HG03378 (cell line): ENCODE data around the gene FAM219A.

Experiments
- ATAC-seq: cut with Tn5 transposase; IDR thresholded peaks from one replicate; pipeline ENCODE4 v1.9.1; 2021; ENCODE audit warnings: mild to moderate bottlenecking, moderate library complexity; ENCODE audit not compliant: unreplicated experiment

FAM219A gene

DNA sequence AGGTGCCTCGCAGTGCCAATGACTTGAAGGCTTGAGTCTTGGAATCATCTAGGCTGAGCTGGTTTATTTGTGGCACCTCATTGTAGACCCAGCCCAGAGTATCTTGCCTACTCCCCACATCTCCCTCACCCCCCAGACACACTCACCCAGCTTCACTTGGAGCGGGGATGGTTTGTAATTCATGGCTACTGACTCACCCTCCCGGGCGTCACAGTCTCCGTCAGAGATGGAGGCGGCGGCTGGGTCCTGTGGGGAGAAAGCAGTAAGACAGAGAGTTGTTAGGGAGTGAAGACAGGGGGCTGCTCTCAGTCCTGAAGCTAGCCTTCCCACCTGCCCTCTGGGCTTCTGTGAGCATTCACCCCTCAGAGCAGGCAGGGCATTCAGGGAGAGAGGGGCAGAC is 52.7 kb downstream of the FAM219A start:
- no peak for ATAC-seq

DNA sequence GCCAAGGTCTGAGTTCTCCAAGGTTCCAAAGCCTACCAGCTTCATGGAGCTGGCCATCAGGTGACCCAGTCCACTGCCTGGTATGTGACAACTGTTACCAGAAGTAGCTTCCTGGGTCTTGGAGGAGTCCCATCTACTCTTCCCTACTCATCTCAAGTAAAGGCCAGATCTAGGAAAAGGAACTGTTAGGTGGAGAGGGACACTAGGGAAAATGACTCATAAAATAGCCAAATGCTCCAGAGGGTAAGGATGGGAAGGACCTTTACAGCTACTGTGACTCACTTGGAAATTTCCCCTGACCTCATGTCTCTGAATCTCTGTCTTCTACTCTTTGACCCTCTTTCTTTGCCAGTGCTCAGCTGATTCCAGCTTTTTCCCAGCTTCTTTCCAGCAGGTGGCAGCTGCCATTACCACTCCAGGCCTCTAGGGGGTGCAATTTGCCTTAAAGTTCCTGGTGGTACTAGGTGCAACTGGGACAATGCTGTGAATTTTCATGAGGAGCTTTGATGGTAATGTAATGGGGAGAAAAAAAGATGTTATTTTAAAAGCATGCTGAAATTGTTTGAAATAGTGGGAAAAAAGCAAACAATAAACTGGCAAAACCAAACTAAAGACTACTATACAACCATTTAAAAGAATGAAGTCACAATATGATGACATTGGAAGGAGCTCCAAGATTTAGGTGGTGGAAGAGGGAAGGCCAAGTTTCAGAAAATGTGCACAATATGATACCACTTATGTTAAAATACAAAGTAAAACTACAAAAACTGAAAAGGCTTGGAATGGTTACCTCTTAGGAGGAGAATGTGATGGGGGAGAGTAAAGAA is 54.6 kb downstream of the FAM219A start:
- ATAC-seq, result no peak

DNA sequence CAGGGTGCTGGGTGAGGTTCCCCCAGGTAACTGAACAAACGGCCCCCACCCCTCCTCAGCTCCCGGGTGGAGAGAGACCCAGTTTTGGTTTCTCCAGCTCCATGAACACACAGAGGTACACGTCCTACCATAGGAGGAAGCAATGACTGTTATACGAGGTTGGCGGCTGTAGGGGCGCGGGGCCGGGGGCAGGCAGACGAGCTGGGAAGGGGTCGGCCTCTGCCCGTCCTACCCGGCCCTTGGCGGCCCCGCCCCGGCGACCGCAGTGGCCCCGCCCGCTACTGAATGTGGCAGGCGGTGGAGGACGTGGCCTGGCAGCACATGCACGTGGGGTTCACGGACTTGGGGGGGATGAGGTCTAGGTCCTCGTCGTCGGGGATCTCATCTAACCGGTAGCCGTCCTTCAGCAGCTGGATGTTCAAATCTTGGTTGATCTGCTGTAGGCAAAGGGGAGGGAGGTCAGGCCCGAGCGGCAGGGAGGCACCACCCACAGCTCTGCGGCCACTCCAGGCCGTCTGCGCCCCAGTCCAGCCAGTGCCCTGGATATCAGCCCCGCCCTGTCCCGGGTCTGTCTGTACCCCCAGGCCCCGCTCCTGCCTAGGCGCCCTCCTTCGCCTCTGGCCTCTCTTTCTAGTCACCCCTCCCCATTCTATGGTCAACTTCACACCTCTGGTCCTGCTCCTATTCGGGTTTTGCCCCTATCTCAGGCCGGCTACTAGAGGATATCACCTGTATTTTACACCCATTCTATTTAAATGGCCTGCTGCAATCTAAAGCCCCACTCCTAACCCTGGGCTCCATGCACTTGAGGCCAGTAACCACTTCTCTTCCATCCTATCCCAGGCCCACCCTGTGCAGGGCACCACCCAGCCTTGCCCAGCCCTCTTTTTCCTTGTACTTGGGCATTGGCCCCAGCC is 57.4 kb downstream of the FAM219A start:
- ATAC-seq, result no peak

DNA sequence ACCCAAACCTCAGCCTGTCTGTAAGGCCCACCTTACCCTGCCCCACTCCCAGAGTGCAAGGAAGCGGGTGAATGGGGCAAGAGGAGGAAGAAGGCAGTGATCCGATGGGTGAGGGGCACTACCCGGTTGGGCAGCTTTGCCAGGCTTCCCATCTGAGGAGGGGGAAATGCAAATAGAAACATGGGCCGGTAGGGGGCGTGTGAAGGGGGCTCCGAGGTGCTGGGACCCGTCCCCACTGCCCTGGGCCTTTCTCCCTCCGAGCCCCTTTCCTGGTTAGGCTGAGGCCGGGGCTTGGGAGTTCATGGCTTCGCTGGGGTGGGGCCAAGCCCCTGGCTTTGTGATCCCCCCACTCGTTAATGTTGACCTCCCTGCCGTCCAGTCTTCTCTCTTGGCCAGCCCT is 58.1 kb downstream of the FAM219A start:
- no peak for ATAC-seq

DNA sequence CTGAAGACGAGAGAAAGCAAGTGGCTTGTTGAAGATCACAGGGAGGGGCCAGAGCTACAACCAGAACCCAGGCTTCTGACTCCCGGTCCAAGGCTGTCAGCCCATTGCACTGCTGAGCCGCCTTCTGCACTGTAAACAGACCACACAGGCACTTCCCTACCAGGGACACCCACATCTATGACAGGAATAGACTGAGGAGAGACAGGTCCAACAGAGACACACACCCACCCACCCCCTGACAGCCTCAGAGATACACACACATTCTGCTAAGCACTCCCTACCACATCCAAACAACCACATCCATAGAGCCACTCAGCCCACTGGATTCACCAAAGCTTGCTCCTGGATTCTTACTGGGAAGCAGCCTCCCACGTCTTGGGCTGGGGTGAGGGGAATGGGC is 58.6 kb downstream of the FAM219A start:
- ATAC-seq, result no peak

DNA sequence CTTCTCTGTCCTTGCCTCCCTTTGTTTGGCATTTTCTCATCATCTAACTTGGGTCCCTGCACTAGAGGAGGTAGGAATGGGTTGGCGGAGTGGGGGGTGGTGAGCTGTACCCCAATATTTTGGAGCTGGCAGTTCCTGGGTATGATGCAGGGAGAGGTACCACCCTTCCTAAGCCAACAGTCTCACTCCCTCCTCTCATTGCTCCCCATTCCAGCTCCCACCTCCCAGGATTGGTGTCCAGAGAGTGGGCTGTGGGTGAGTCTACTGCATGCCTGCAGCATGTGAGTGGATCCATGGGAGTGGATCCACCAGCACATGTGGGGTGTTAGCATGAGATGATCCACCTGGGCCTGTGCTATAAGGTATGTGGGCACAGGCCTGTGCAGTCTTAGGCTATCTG is 59.5 kb downstream of the FAM219A start:
- ATAC-seq, result no peak

DNA sequence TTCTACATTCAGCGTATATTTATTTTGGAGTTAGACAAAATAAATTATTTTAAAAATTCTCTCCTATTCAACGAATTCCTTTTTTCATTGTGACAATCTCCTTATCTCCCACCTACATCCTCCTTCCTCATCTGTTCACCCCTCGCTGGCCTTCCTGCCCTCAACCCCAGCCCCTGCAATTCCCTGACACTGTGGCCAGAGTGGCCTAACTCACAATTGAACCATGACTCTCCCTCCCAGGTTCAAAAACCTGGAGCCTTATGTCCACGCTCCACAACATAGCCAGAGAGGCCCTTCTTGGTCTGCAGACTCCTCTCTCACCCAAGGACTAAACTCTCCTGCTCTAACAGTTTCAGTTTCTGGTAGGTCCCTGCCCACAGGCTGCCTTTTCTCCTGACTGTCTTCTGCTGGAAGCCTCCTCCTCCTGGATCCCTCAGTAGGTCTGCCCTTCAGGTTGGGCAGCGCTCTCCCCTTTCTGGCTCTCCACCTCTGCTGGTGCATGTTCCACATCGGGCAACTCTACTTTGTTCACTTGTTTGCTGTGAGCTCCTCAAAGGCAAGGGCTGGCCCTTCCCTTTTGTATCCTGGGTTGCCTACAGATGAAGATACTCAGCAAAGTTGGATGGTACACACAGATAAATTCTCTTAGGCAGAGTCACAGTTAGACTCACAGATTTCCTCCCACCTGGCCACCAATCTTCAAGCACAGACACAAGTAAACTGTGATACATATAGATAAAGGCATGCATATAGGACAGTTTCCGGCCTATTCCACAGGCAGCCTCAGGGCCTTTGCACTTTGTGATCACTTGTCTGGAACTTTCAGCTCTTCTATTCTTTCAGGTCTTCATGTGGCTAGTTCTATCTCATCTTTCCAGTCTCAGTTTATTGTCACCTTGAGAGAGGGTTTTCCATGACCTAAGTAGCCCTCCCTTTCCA is 61.8 kb downstream of the FAM219A start:
- ATAC-seq, result no peak

DNA sequence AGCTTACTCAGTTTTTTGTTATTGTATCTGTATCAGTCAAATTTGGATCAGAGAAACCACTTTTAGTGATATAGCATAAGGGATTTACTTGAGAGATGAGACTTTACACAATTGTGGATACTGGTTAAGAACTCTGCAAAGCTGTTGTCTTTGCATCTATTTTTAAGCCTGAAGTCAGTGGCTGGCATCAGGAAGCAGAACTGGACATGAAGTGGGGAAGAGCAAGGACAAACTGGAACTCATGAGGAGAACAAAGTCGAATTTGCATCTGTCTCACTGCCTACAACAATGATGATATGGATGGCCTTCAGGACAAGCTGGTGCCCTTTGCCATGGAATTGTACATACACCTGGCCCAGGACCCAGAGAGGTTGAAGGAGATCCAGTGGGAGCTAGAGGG is 65.9 kb downstream of the FAM219A start:
- no peak for ATAC-seq

DNA sequence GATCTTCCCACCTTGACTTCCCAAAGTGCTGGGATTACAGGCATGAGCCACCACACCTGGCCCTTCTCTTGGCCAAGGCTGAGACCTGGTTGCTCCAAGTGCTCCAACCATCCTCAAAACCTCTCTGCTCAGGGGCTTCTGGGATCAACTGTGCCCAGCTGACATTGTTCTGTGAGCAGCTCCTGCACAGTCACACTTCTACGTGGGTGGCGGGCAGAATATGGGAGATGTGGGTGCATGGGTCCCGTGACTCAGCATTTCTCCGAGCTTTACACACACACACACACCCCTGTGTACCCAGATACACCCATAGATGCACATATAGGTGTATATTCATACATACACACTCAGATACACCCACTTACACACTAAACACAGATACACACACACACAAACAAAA is 71.1 kb downstream of the FAM219A start:
- no peak for ATAC-seq

DNA sequence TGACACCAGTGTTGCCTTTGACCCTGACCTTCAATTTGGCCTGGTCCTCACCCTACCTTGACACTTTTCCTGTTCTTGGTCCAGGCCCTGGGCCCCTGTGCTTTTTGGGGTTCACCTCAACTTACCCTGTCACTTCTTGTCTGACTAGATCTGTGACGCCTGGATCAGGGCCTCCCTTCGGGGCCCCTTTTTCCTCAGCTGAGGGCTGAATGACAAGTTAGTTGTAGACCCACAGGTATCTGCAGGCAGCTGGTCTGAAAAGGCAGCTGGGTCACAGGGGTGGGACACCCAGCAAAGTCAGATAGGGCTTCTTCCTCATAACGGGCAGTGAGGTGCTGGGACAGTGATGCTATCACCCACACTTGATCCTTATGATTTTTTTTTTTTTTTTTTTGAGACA is 71.7 kb downstream of the FAM219A start:
- no peak for ATAC-seq

DNA sequence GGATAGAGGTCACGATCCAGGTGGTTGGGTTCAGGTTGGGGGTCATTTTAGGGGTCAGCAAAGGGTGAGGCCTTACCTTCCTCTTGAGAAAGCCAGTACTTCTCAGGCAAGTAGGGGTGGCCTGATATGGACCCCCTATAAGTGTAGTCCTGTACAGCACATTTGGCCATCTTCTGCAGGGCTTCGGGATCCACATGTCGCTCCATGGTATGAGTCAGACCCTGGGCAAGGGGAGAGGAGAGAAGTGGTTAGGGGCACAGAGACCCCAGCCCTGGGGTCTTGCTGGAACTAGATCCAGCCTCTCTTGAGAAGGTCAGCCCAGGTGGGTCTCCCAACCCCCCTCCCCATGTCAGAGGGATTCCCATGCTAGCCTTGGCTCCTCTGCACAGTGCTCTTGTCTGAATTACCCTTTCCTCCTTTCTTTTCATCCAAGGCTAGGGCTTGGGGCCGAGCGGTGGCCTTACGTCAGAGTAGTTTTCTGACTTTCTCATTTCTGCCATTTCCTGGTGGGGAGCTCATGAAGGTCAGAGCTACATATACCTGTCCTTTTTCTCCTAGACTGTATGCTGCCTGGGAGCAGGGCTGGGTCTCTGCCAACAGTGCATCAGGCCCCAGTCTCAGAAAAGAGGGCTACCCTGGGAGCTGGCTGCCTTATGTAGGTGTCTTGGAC is 72.7 kb downstream of the FAM219A start:
- no peak for ATAC-seq

DNA sequence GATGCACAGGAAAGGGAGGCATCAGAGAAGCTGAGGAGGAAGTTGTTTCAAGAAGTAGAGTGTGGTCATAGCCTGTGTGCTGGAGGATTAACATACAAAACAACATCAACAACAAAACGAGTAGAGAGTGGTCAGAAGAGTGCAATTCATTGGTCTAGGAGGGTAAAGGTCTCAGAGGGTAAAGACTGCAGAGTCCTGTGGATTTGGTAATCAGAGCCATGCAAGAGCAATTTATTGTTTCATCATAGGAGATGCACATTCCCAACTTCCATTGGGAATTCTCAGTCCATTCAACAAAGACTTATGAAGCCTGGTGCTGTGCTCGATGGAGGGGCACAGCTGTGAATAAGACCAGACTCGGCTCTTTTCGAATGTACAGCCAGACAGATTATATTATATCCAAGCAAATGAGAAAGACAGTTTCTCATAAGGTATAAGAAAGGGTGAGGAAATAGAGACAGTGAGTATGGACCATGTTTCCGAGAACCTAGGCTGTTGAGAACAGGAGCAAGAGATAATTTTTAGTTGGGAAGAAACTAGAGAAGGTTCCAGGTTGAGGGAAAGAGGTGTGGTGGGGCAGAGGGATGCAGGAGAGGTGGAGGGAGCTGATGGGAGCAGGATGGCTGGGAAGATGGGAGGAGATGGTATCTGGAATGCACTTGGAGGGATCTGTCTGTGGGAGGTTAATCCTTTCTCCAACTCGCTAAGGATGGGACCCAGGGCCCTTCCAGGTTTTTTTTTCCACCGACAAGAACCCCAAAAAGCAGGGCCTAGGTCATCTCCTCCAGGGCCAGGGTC is 73.8 kb downstream of the FAM219A start:
- no peak for ATAC-seq

DNA sequence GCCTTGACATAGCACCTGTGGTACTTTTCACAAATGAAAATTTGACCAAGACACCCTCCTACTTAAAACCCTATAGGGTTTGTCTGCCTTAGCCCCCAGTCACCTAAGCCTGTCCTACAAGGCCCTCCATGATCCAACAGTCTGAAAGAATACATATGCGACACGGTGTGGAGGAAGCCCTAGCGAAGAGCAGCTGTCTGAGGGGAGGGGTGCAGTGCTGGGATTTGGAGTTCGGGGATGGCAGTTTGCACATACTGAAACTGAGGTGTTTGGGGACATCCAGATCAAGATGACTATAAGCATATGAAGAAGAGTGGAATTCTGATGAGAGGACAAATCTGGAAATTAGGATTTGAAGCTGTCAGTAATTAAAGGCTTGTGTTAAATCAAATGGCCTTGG is 74.5 kb downstream of the FAM219A start:
- ATAC-seq, result no peak

DNA sequence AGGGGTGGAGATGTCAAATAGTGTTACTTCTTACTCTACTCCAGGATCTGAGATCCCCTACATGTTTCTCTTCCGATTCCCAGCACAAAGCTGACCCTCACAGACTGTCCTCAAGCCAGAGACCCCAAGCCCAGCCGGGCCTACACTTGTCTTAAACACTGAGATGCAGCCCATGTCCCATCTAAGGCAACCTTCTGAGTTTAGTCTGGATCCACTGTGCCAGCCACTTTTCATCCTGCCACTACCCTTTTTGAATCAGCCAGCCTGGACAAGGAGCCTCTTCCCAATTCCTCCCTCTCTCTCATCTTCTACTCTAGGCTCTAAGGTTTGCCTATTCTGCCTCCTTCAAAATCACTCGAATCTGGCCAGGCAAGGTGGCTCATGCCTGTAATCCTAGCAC is 75.5 kb downstream of the FAM219A start:
- no peak for ATAC-seq

DNA sequence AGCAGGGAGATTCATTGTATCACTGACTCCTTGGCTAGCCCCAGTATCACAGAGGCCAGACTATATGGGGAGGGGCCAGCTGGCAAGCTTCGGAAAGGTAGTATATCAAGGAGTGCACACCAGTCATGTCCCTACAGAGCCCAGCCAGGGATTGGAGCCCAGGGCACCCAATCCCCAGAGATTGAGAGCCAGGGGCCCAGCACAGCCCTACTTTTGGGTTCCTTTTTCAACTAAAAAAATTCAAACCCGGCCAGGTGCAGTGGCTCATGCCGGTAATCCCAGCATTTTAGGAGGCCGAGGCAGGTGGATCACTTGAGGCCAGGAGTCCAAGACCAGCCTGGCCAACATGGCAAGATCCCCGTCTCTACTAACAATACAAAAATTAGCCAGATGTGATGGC is 76.3 kb downstream of the FAM219A start:
- no peak for ATAC-seq

DNA sequence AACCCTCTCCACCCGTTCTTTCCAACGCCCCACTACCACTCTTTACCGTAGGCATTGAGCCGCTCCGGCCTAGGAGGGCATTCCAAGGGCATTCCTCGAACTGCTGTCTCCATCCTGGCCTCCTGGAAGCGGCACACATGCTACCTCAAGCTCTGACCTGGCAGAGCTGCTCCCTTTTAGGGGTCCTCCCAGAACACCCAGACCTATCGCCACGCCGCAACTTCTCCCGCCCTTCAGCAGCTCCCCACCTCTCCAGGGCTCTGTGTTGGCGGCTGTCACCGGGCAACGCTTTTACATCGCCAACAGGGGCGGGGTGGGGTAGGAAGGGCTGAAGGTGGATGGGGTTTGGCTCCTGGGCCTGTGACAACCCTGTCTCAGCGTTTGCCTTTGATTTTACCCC is 77.0 kb downstream of the FAM219A start:
- no peak for ATAC-seq

DNA sequence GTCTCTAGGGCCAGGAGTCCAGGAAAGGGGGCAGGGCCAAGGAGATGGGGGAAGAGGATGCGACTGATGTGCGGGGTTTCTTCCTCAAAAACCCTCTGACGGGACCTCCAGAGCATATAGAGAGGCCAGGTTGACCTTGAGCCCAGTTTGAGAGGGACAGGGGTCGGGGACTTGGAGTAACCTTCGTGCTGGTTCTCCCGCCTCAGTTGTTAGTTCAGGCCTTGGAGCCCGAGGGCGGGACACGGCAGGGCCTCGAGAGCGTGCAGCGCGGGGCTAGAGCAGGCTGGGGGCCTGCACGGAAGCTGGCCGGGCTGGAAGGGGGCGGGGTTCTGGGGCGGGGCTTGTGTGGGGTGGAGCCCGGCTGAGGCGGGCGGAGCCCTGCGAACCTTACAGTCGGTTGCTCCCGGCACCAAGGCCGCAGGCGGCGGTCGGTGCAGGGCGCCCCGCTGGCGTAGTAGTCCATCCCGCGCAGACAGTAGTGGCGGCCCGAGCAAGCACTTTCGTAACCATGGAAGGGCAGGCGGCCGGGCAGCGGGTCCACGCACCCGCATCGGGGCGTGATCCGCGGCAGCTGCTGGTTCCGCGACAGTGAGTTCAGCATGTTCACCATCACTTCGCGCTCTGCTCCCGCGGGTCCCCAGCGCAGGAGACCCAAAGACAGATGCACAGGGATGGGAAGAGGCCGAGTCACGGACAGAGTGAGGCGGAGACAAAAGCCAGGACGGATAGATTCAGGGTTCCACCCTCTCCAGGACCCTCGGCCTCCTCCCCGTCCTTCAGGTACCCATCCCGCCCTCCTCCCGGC is 77.7 kb downstream of the FAM219A start:
- ATAC-seq, result no peak

DNA sequence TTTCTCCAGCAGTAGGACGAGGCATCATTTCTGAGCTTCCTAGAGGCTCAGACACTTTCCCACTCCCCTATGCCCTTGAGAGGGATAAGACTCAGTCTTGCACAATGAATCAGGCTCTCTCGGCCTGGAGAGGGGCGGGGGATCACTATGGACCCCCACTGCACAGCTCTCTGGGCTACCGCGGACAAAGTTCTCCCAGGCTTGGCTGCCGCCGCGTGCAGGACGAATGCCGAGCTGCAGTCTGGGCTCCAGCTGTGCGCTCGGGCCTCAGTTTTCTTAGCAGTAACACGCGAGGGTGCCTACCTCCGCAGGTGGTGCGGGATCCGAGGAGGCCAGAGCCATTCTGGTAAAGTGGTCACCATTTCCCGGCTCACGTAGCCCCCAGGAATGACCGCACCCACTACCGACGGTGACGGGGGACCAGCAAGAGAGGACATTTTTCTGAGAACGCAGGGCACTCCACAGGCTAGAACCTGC is 78.3 kb downstream of the FAM219A start:
- ATAC-seq, result no peak
